ENCODE results near the gene MYO10.
"Not testable (repeated sequence)": the region's sequence is repeated elsewhere in the genome, so short reads cannot be mapped to it uniquely, and the experiment has no call there.

Gene MYO10

GRCh38 chr5:16791036-16791705 is 144.9 kb downstream of the MYO10 start:
- DNase-seq (ENCODE audit: extremely low read depth in 1 of 2, low read depth in 1 of 2): no peak

- DNase-seq (ENCODE audit: extremely low read depth in 1 of 2, low read depth in 1 of 2): no peak
Measured at GRCh38 chr5:16788957-16789356, 147.1 kb downstream of the MYO10 start.

GRCh38 chr5:16787278-16787677 is 148.8 kb downstream of the MYO10 start:
- no peak for DNase-seq (ENCODE audit: extremely low read depth in 1 of 2, low read depth in 1 of 2)

- no peak for DNase-seq (ENCODE audit: extremely low read depth in 1 of 2, low read depth in 1 of 2)
Measured at GRCh38 chr5:16784843-16785791, 151.0 kb downstream of the MYO10 start.

GRCh38 chr5:16784088-16784487 is 152.0 kb downstream of the MYO10 start:
- DNase-seq (ENCODE audit: extremely low read depth in 1 of 2, low read depth in 1 of 2): no peak

GRCh38 chr5:16781828-16782626 is 154.1 kb downstream of the MYO10 start:
- no peak for DNase-seq (ENCODE audit: extremely low read depth in 1 of 2, low read depth in 1 of 2)

GRCh38 chr5:16780325-16780724 is 155.8 kb downstream of the MYO10 start:
- DNase-seq (ENCODE audit: extremely low read depth in 1 of 2, low read depth in 1 of 2): no peak

- DNase-seq (ENCODE audit: extremely low read depth in 1 of 2, low read depth in 1 of 2): no peak
Measured at GRCh38 chr5:16777432-16777831, 158.7 kb downstream of the MYO10 start.

- no peak for DNase-seq (ENCODE audit: extremely low read depth in 1 of 2, low read depth in 1 of 2)
Measured at GRCh38 chr5:16776611-16777251, 159.4 kb downstream of the MYO10 start.

GRCh38 chr5:16774806-16775205 is 161.3 kb downstream of the MYO10 start:
- DNase-seq (ENCODE audit: extremely low read depth in 1 of 2, low read depth in 1 of 2): no peak

- no peak for DNase-seq (ENCODE audit: extremely low read depth in 1 of 2, low read depth in 1 of 2)
Measured at GRCh38 chr5:16773991-16774390, 162.1 kb downstream of the MYO10 start.

GRCh38 chr5:16772556-16772955 is 163.5 kb downstream of the MYO10 start:
- no peak for DNase-seq (ENCODE audit: extremely low read depth in 1 of 2, low read depth in 1 of 2)

- no peak for DNase-seq (ENCODE audit: extremely low read depth in 1 of 2, low read depth in 1 of 2)
Measured at GRCh38 chr5:16768184-16768583, 167.9 kb downstream of the MYO10 start.

GRCh38 chr5:16763211-16763610 is 172.9 kb downstream of the MYO10 start:
- no peak for DNase-seq (ENCODE audit: extremely low read depth in 1 of 2, low read depth in 1 of 2)

GRCh38 chr5:16759147-16759773 is 176.8 kb downstream of the MYO10 start:
- DNase-seq (ENCODE audit: extremely low read depth in 1 of 2, low read depth in 1 of 2): no peak

GRCh38 chr5:16757989-16758501 is 178.0 kb downstream of the MYO10 start:
- DNase-seq (ENCODE audit: extremely low read depth in 1 of 2, low read depth in 1 of 2): no peak

GRCh38 chr5:16757577-16757976 is 178.5 kb downstream of the MYO10 start:
- DNase-seq (ENCODE audit: extremely low read depth in 1 of 2, low read depth in 1 of 2): not testable (repeated sequence)

- no peak for DNase-seq (ENCODE audit: extremely low read depth in 1 of 2, low read depth in 1 of 2)
Measured at GRCh38 chr5:16757146-16757545, 178.9 kb downstream of the MYO10 start.

GRCh38 chr5:16756692-16757091 is 179.4 kb downstream of the MYO10 start:
- no peak for DNase-seq (ENCODE audit: extremely low read depth in 1 of 2, low read depth in 1 of 2)

GRCh38 chr5:16755641-16756040 is 180.4 kb downstream of the MYO10 start:
- no peak for DNase-seq (ENCODE audit: extremely low read depth in 1 of 2, low read depth in 1 of 2)

Measured in activated CD8-positive, alpha-beta memory T cell treated with anti-CD3 and anti-CD28 coated beads for 1 hour (primary cell).